Measurements from ENCODE around the gene STT3B.

Gene STT3B

DNA sequence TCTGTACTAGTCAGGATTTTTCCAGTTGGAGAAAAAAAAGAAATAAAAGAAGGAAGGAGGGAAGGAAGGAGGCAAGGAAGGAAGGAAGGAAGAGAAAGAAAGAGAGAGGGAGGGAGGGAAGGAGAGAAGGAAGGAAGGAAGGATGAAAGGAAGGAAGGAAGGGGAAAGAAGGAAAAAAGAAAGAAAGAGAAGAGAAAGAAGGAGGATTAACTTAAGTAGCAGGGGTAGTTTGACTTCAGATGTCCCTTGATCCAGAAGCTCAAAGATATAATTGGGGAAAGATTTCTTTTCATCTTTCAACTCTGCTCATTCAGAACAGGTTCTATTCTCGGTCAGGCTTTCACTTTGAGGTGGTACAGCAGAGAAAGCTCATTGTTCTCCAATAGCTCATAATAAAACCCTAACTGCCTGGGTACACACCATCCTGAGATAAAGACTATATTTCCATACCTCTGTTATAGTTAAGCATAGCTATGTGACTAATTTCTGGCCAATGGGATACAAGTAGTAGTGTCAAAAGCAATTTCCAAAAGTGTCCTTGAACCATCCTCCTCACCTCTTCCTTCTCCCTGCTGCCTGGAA is 23.5 kb upstream of the STT3B start:
- no peaks in the 10 kb centered on the region; the same call in 1 of the 2 replicates for H3K27me3 ChIP-seq (replicated peaks; ENCODE audit: control insufficient read depth, insufficient read depth, low read length)
- no peak overlapping the region for H3K4me3 ChIP-seq (replicated peaks; ENCODE audit: low read depth, low read length)
- H3K36me3 ChIP-seq (ENCODE audit: control insufficient read depth, insufficient read depth, low read length) = no peaks in the 10 kb centered on the region
- no peak for DNase-seq (ENCODE audit: extremely low read depth, insufficient read length)
- TF ChIP-seq, protein P1, sequence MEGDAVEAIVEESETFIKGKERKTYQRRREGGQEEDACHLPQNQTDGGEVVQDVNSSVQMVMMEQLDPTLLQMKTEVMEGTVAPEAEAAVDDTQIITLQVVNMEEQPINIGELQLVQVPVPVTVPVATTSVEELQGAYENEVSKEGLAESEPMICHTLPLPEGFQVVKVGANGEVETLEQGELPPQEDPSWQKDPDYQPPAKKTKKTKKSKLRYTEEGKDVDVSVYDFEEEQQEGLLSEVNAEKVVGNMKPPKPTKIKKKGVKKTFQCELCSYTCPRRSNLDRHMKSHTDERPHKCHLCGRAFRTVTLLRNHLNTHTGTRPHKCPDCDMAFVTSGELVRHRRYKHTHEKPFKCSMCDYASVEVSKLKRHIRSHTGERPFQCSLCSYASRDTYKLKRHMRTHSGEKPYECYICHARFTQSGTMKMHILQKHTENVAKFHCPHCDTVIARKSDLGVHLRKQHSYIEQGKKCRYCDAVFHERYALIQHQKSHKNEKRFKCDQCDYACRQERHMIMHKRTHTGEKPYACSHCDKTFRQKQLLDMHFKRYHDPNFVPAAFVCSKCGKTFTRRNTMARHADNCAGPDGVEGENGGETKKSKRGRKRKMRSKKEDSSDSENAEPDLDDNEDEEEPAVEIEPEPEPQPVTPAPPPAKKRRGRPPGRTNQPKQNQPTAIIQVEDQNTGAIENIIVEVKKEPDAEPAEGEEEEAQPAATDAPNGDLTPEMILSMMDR (IDR thresholded peaks at IDR 0.05; ENCODE audit: insufficient read depth, low read length, poor library complexity, severe bottlenecking) = no peak

DNA sequence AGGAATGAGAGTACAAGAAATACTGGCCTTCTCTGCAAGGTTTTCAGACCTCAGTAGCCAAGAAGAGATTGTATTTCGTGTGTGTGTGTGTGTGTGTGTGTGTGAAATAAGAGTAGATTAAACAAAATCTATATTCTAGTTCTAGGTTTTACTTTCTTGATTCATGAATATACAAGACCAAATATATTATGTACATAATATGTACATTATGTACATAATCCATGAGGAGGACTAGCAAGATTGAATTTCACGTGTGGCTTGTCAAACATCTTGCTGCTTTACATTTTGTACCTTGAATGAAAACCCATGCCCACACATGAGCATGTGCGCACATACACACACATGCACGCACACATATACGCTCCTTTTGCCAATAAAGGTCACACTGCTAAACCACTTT is 18.2 kb upstream of the STT3B start:
- no peaks in the 10 kb centered on the region for H3K36me3 ChIP-seq (ENCODE audit: control insufficient read depth, insufficient read depth, low read length)
- TF ChIP-seq, protein P1 (IDR thresholded peaks at IDR 0.05; ENCODE audit: insufficient read depth, low read length, poor library complexity, severe bottlenecking) = no peak
- DNase-seq (ENCODE audit: extremely low read depth, insufficient read length) = no peak
- H3K27me3 ChIP-seq (replicated peaks; ENCODE audit: control insufficient read depth, insufficient read depth, low read length) = no peaks in the 10 kb centered on the region
- no peak overlapping the region for H3K4me3 ChIP-seq (replicated peaks; ENCODE audit: low read depth, low read length)

- H3K36me3 ChIP-seq (ENCODE audit: control insufficient read depth, insufficient read depth, low read length) = no peaks in the 10 kb centered on the region
- DNase-seq (ENCODE audit: extremely low read depth, insufficient read length) = no peak
- TF ChIP-seq, protein P1 (IDR thresholded peaks at IDR 0.05; ENCODE audit: insufficient read depth, low read length, poor library complexity, severe bottlenecking) = no peak
- no peak overlapping the region for H3K4me3 ChIP-seq (replicated peaks; ENCODE audit: low read depth, low read length)
- no peaks in the 10 kb centered on the region for H3K27me3 ChIP-seq (replicated peaks; ENCODE audit: control insufficient read depth, insufficient read depth, low read length)
These were observed 17.0 kb upstream of the STT3B start for GRCh38 chr3:31515486-31516284.

- H3K4me3 ChIP-seq (replicated peaks; ENCODE audit: low read depth, low read length) = no peak overlapping the region
- no peak for DNase-seq (ENCODE audit: extremely low read depth, insufficient read length)
- H3K27me3 ChIP-seq (replicated peaks; ENCODE audit: control insufficient read depth, insufficient read depth, low read length) = no peaks in the 10 kb centered on the region
- H3K36me3 ChIP-seq (ENCODE audit: control insufficient read depth, insufficient read depth, low read length) = no peaks in the 10 kb centered on the region
- TF ChIP-seq, protein P1 (IDR thresholded peaks at IDR 0.05; ENCODE audit: insufficient read depth, low read length, poor library complexity, severe bottlenecking) = no peak
These were observed 16.0 kb upstream of the STT3B start for GRCh38 chr3:31516757-31517156.

DNA sequence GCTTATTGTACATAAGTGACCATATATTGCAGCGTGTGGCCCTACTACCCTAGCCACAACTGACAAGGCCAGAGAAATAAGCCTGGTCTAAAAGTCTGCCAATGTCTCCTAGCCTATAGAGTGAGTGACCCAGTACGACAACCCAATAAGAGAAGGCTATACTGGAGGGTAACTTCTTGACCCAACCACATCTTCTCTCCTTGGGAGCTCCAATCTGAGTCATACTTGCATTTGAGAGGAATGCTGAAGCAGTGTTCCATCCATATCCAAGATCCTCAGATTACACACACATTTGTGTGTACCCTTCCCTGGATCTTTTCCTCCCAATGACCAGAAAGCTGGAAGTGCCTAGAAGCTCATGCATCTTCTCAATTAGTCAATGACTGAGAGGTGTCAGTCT is 11.3 kb upstream of the STT3B start:
- TF ChIP-seq, protein P1 (IDR thresholded peaks at IDR 0.05; ENCODE audit: insufficient read depth, low read length, poor library complexity, severe bottlenecking) = no peak
- Histone ChIP-seq H3K36me3 (ENCODE audit: control insufficient read depth, insufficient read depth, low read length) (no peaks in the 10 kb centered on the region), H3K27me3 (replicated peaks; ENCODE audit: control insufficient read depth, insufficient read depth, low read length) (no peaks in the 10 kb centered on the region), H3K4me3 (replicated peaks; ENCODE audit: low read depth, low read length) (no peak overlapping the region)
- DNase-seq (ENCODE audit: extremely low read depth, insufficient read length) = no peak

Data from GM06990 (cell line).